Measurements from ENCODE around the gene CISD2.
"Not testable (repeated sequence)": the region's sequence is repeated elsewhere in the genome, so short reads cannot be mapped to it uniquely, and the experiment has no call there.

The CISD2 gene

GRCh38 chr4:102868781-102869568, at the start of gene CISD2:
Gene CISD2, plus strand, starts transcription at chr4:102868992. Its CDS starts 93 bp downstream, at chr4:102869085.
- DNase-seq (ENCODE audit: low read depth, low spot score): peak; percentile 78

- not testable (repeated sequence) for DNase-seq (ENCODE audit: low read depth, low spot score)
Observed at GRCh38 chr4:102819100-102819499, 49.7 kb upstream of the CISD2 start.

GRCh38 chr4:102819588-102820365, 49.0 kb upstream of the CISD2 start:
- DNase-seq (ENCODE audit: low read depth, low spot score): no peak

GRCh38 chr4:102823464-102823863, 45.3 kb upstream of the CISD2 start:
- DNase-seq (ENCODE audit: low read depth, low spot score): no peak

- DNase-seq (ENCODE audit: low read depth, low spot score): no peak
Observed at GRCh38 chr4:102823897-102824296, 44.9 kb upstream of the CISD2 start.

- DNase-seq (ENCODE audit: low read depth, low spot score): no peak
Observed at GRCh38 chr4:102824398-102824797, 44.4 kb upstream of the CISD2 start.

GRCh38 chr4:102825261-102826091, 43.3 kb upstream of the CISD2 start:
- DNase-seq (ENCODE audit: low read depth, low spot score): no peak

GRCh38 chr4:102826105-102826889, 42.5 kb upstream of the CISD2 start:
- peak; percentile 48 for DNase-seq (ENCODE audit: low read depth, low spot score)

- peak; percentile 86 for DNase-seq (ENCODE audit: low read depth, low spot score)
Observed at GRCh38 chr4:102826890-102827673, 41.7 kb upstream of the CISD2 start, which contains the start of gene UBE2D3. Gene UBE2D3, minus strand, starts transcription at chr4:102827551. Its CDS starts 1,043 bp downstream, at chr4:102826508.

- peak; percentile 97 for DNase-seq (ENCODE audit: low read depth, low spot score)
Observed at GRCh38 chr4:102827674-102828496, 40.9 kb upstream of the CISD2 start.

- no peak for DNase-seq (ENCODE audit: low read depth, low spot score)
Observed at GRCh38 chr4:102828497-102828808, 40.3 kb upstream of the CISD2 start.

GRCh38 chr4:102829803-102830202, 39.0 kb upstream of the CISD2 start:
- DNase-seq (ENCODE audit: low read depth, low spot score): no peak

- no peak for DNase-seq (ENCODE audit: low read depth, low spot score)
Observed at GRCh38 chr4:102832105-102832504, 36.7 kb upstream of the CISD2 start.

- no peak for DNase-seq (ENCODE audit: low read depth, low spot score)
Observed at GRCh38 chr4:102832667-102833066, 36.1 kb upstream of the CISD2 start.

- no peak for DNase-seq (ENCODE audit: low read depth, low spot score)
Observed at GRCh38 chr4:102836596-102836995, 32.2 kb upstream of the CISD2 start.

- no peak for DNase-seq (ENCODE audit: low read depth, low spot score)
Observed at GRCh38 chr4:102842367-102842766, 26.4 kb upstream of the CISD2 start.

GRCh38 chr4:102843273-102843672, 25.5 kb upstream of the CISD2 start:
- DNase-seq (ENCODE audit: low read depth, low spot score): no peak

- no peak for DNase-seq (ENCODE audit: low read depth, low spot score)
Observed at GRCh38 chr4:102843938-102844337, 24.9 kb upstream of the CISD2 start.

GRCh38 chr4:102847687-102848086, 21.1 kb upstream of the CISD2 start:
- DNase-seq (ENCODE audit: low read depth, low spot score): no peak

Measured in activated CD4-positive, CD25-positive, alpha-beta regulatory T cell treated with anti-CD3 and anti-CD28 coated beads, Interleukin-2, amount 50 U/mL, for 16 hours (primary cell).